H1 (cell line): ENCODE results near the gene KIF21A. TPM values are rescaled to one million over a fixed set of nuclear protein-coding genes. Genes with fewer than 3 reads are reported as not detected.

Experiments
- CTCF ChIA-PET: fragments of 300-600 bp; sonication (Branson Sonifier 250); formaldehyde crosslinking; loops from one replicate; lab custom pipeline; 2021; ENCODE audit not compliant: partially characterized antibody; lab: Charles Lee
- POLR2A ChIA-PET: fragments of 300-600 bp; sonication (Branson Sonifier 250); formaldehyde crosslinking; loops from one replicate; lab custom pipeline; 2021; ENCODE audit warnings: inconsistent platforms; ENCODE audit not compliant: partially characterized antibody; lab: Charles Lee
- DNase-seq, 2 experiments: peaks; one replicate each; pipeline versions ENCODE4 v3.0.0 to v3.0.0-alpha.2; 2010 to 2022; ENCODE audit warnings: low spot score in 2 of 2, low read depth in 1 of 2, mixed read lengths in 1 of 2
- FAIRE-seq: peaks from 2 replicates; lab custom pipeline; 2011; peaks lifted over from hg19 to GRCh38; lab: Jason Lieb, UNC
- H2AFZ ChIP-seq: 2 replicates; pipeline ENCODE4 v1.8.1; 2012; ENCODE audit warnings: low read length, inconsistent platforms
- H2AK5ac ChIP-seq: 2 replicates; pipeline ENCODE4 v1.6.1; 2013; ENCODE audit warnings: low read depth, low read length
- H2BK120ac ChIP-seq: replicated peaks from 2 replicates; pipeline ENCODE3; 2013; ENCODE audit warnings: low read depth, low read length, inconsistent platforms
- H2BK12ac ChIP-seq: 2 replicates; pipeline ENCODE4 v1.6.1; 2013; ENCODE audit warnings: low read depth, low read length
- H2BK15ac ChIP-seq: 2 replicates; pipeline ENCODE4 v1.6.1; 2013; ENCODE audit warnings: low read length
- H2BK20ac ChIP-seq: 2 replicates; pipeline ENCODE4 v1.6.1; 2013; ENCODE audit warnings: low read length
- H2BK5ac ChIP-seq: 2 replicates; pipeline ENCODE4 v1.6.1; 2013; ENCODE audit warnings: low read depth, low read length
- H3K14ac ChIP-seq: 2 replicates; pipeline ENCODE4 v1.6.1; 2013; ENCODE audit warnings: inconsistent platforms; ENCODE audit not compliant: insufficient read length
- H3K18ac ChIP-seq: 2 replicates; pipeline ENCODE4 v1.6.1; 2013; ENCODE audit warnings: low read length; ENCODE audit errors: extremely low read depth
- H3K23ac ChIP-seq: 2 replicates; pipeline ENCODE4 v1.6.1; 2013; ENCODE audit warnings: inconsistent platforms; ENCODE audit not compliant: insufficient read length
- H3K23me2 ChIP-seq: 2 replicates; pipeline ENCODE4 v1.6.1; 2013; ENCODE audit warnings: low read depth, low read length
- H3K27ac ChIP-seq: 2 replicates; pipeline ENCODE4 v1.6.1; 2011; ENCODE audit warnings: low read depth, low read length, inconsistent platforms
- H3K27me3 ChIP-seq, 4 experiments: replicated peaks in 1 of 4; 1 replicate in 1 of 4; 2 replicates in 3 of 4; pipeline versions ENCODE4 v1.6.1 to v1.8.1; 2011 to 2013; ENCODE audit warnings: low read length in 3 of 4, mild to moderate bottlenecking in 3 of 4, inconsistent platforms in 2 of 4, mixed read lengths in 2 of 4, moderate library complexity in 1 of 4; ENCODE audit not compliant: control insufficient read depth in 3 of 4, insufficient read depth in 3 of 4; ENCODE audit errors: extremely low read depth in 1 of 4
- H3K36me3 ChIP-seq, 4 experiments: 2 replicates each; pipeline versions ENCODE4 v1.6.1 to v1.8.1; 2011 to 2013; ENCODE audit warnings: mild to moderate bottlenecking in 4 of 4, low read length in 3 of 4, moderate library complexity in 2 of 4, control low read depth in 1 of 4, inconsistent platforms in 1 of 4; ENCODE audit not compliant: insufficient read depth in 4 of 4, control insufficient read depth in 2 of 4
- H3K4ac ChIP-seq: replicated peaks from 2 replicates; pipeline ENCODE3; 2013; ENCODE audit warnings: low read length, low read depth, mixed read lengths, inconsistent platforms; ENCODE audit not compliant: insufficient read length
- H3K4me1 ChIP-seq, 4 experiments: replicated peaks in 1 of 4; 1 replicate in 1 of 4; 2 replicates in 3 of 4; pipeline versions ENCODE4 v1.6.1 to v1.8.1; 2011 to 2013; ENCODE audit warnings: low read length in 3 of 4, inconsistent platforms in 2 of 4, mixed read lengths in 1 of 4; ENCODE audit not compliant: insufficient read depth in 4 of 4, control insufficient read depth in 3 of 4
- H3K4me2 ChIP-seq, 2 experiments: 2 replicates each; pipeline versions ENCODE4 v1.6.1 to v1.8.1; 2011 to 2013; ENCODE audit warnings: low read depth in 2 of 2, low read length in 2 of 2, control low read depth in 1 of 2, inconsistent platforms in 1 of 2, mild to moderate bottlenecking in 1 of 2; ENCODE audit not compliant: insufficient read depth in 1 of 2
- H3K4me3 ChIP-seq, 4 experiments: fragments of 200-600, 300-600 bp in 1 of 4; sonication (generic), shearing (Covaris generic), sonication (Bioruptor Twin) in 1 of 4; 2 replicates each; pipeline versions ENCODE4 v1.5.1 to v1.8.1; 2011 to 2016; ENCODE audit warnings: low read length in 4 of 4, low read depth in 3 of 4, control low read depth in 2 of 4, inconsistent platforms in 2 of 4, mild to moderate bottlenecking in 2 of 4, mixed read lengths in 1 of 4, moderate library complexity in 1 of 4; ENCODE audit not compliant: insufficient read depth in 2 of 4; ENCODE audit errors: extremely low read depth in 1 of 4
- H3K56ac ChIP-seq: replicated peaks from 2 replicates; pipeline ENCODE3; 2013; ENCODE audit warnings: low read depth, mild to moderate bottlenecking, mixed read lengths, low read length, inconsistent platforms; ENCODE audit not compliant: insufficient read length
- H3K79me1 ChIP-seq: 2 replicates; pipeline ENCODE4 v1.6.1; 2013; ENCODE audit warnings: low read depth, low read length, control low read depth
- H3K79me2 ChIP-seq, 2 experiments: 2 replicates each; pipeline versions ENCODE4 v1.6.1 to v1.8.1; 2012 to 2013; ENCODE audit warnings: low read length in 2 of 2, mild to moderate bottlenecking in 2 of 2, inconsistent platforms in 1 of 2; ENCODE audit not compliant: insufficient read depth in 2 of 2, control insufficient read depth in 1 of 2
- H3K9ac ChIP-seq, 4 experiments: replicated peaks in 1 of 4; 1 replicate in 1 of 4; 2 replicates in 3 of 4; pipeline versions ENCODE4 v1.6.1 to v1.8.1; 2011 to 2013; ENCODE audit warnings: low read depth in 3 of 4, low read length in 3 of 4, control low read depth in 2 of 4, mild to moderate bottlenecking in 2 of 4, moderate library complexity in 2 of 4, inconsistent platforms in 1 of 4; ENCODE audit errors: extremely low read depth in 1 of 4
- H3K9me3 ChIP-seq, 2 experiments: 2 replicates each; pipeline versions ENCODE4 v1.6.1 to v1.8.1; 2012 to 2013; ENCODE audit warnings: mild to moderate bottlenecking in 2 of 2, moderate library complexity in 2 of 2, control low read depth in 1 of 2, inconsistent platforms in 1 of 2, low read depth in 1 of 2, low read length in 1 of 2, mixed read lengths in 1 of 2; ENCODE audit not compliant: insufficient read depth in 2 of 2
- H4K20me1 ChIP-seq, 2 experiments: replicated peaks in 1 of 2; 2 replicates each; pipeline versions ENCODE3 to v1.8.1; 2011 to 2013; ENCODE audit warnings: inconsistent platforms in 2 of 2, low read length in 2 of 2, mild to moderate bottlenecking in 1 of 2; ENCODE audit not compliant: insufficient read depth in 2 of 2, control insufficient read depth in 1 of 2
- H4K5ac ChIP-seq: 2 replicates; pipeline ENCODE4 v1.6.1; 2013; ENCODE audit warnings: low read length, low read depth, mixed read lengths, inconsistent platforms; ENCODE audit not compliant: insufficient read length
- H4K8ac ChIP-seq: 2 replicates; pipeline ENCODE4 v1.8.0; 2013; ENCODE audit warnings: mild to moderate bottlenecking, moderate library complexity, low read length, inconsistent platforms; ENCODE audit not compliant: insufficient read depth; ENCODE audit errors: extremely low read depth
- H4K91ac ChIP-seq: replicated peaks from 2 replicates; pipeline ENCODE3; 2013; ENCODE audit warnings: low read length, mixed read lengths, inconsistent platforms; ENCODE audit not compliant: insufficient read length
- ASH2L ChIP-seq: fragments of 200-600, 300-600 bp; sonication (generic); IDR thresholded peaks from one replicate; pipeline ENCODE4 v1.7.1; 2017; ENCODE audit warnings: low read length
- BCL11A ChIP-seq, 2 experiments: IDR thresholded peaks; one replicate each; pipeline ENCODE4 v1.6.1; 2011; ENCODE audit warnings: low read depth in 2 of 2, low read length in 2 of 2, mild to moderate bottlenecking in 2 of 2
- CTBP2 ChIP-seq: IDR thresholded peaks from 2 replicates; pipeline ENCODE4 v1.7.0; 2011; ENCODE audit warnings: borderline replicate concordance, mild to moderate bottlenecking, moderate library complexity, mixed read lengths, low read length; ENCODE audit not compliant: insufficient read depth, insufficient read length
- CTCF ChIP-seq, 3 experiments: IDR thresholded peaks; 1 replicate in 2 of 3; 2 replicates in 1 of 3; pipeline versions ENCODE4 v1.5.1 to v1.6.1; 2011; ENCODE audit warnings: low read length in 3 of 3, mild to moderate bottlenecking in 3 of 3, inconsistent platforms in 2 of 3, low read depth in 1 of 3, moderate library complexity in 1 of 3; ENCODE audit not compliant: insufficient read depth in 1 of 3; ENCODE audit errors: control extremely low read depth in 1 of 3
- EP300 ChIP-seq, 2 experiments: IDR thresholded peaks; 1 replicate in 1 of 2; 2 replicates in 1 of 2; pipeline ENCODE4 v1.6.1; 2011 to 2012; ENCODE audit warnings: low read depth in 2 of 2, low read length in 2 of 2, mild to moderate bottlenecking in 2 of 2, borderline replicate concordance in 1 of 2, inconsistent platforms in 1 of 2, moderate library complexity in 1 of 2
- EZH2 ChIP-seq: fragments of 200-600 bp; sonication (generic); IDR thresholded peaks from 2 replicates; pipeline ENCODE4 v1.7.1; 2012; ENCODE audit warnings: low read depth, mild to moderate bottlenecking, moderate library complexity, low read length, inconsistent platforms; ENCODE audit not compliant: severe bottlenecking
- NRF1 ChIP-seq: IDR thresholded peaks from 2 replicates; pipeline ENCODE4 v1.6.1; 2011; ENCODE audit warnings: mild to moderate bottlenecking, low read depth, low read length, improper control_type of control experiment
- POLR2AphosphoS5 ChIP-seq: IDR thresholded peaks from 2 replicates; pipeline ENCODE4 v1.6.1; 2011; ENCODE audit warnings: low read depth, low read length
- RNF2 ChIP-seq: fragments of 200-900, 300-1000 bp; sonication (generic); IDR thresholded peaks from 2 replicates; pipeline ENCODE4 v1.7.1; 2016; ENCODE audit warnings: borderline replicate concordance, low read depth, mild to moderate bottlenecking, antibody characterized with exemption, low read length; ENCODE audit not compliant: poor library complexity, severe bottlenecking; ENCODE audit errors: missing control alignments
- SIX5 ChIP-seq: IDR thresholded peaks from 2 replicates; pipeline ENCODE4 v1.6.1; 2011; ENCODE audit warnings: mild to moderate bottlenecking, low read depth, low read length
- TEAD4 ChIP-seq: IDR thresholded peaks from 2 replicates; pipeline ENCODE4 v1.6.1; 2012; ENCODE audit warnings: low read depth, low read length, inconsistent platforms, mixed read lengths
- ZNF274 ChIP-seq: IDR thresholded peaks from 2 replicates; pipeline ENCODE4 v1.7.0; 2012; ENCODE audit warnings: low read length, borderline replicate concordance; ENCODE audit errors: extremely low read depth
- WGBS, 2 experiments: shearing (Covaris generic) in 1 of 2; methylation state at CpG; one replicate each; pipeline versions ENCODE4 v1.1.6 to v1.1.7; 2013 to 2015; ENCODE audit warnings: low lambda C conversion rate in 2 of 2, mixed read lengths in 2 of 2, inconsistent platforms in 1 of 2, low coverage in 1 of 2, missing lambda C conversion rate in 1 of 2; ENCODE audit not compliant: insufficient replicate concordance in 2 of 2, insufficient coverage in 1 of 2, insufficient read length in 1 of 2; ENCODE audit errors: extremely low coverage in 1 of 2, missing lambda C conversion rate in 1 of 2; 5-methylcytosine and 5-hydroxymethylcytosine counted together
- polyA plus RNA-seq, 7 experiments: library from polyadenylated mRNA; depleted of rRNA in 3 of 7; stranded (reverse) in 5 of 7; unstranded in 2 of 7; fragments of >200 nt in 5 of 7; fragments of 200-250 nt in 2 of 7; gene quantifications; 1 replicate in 5 of 7; 2 replicates in 1 of 7; 4 replicates in 1 of 7; pipeline versions ENCODE4 v1.2.1 to v1.2.3, GENCODE V29; 2011 to 2013; ENCODE audit warnings: missing spikeins in 2 of 7, mixed read lengths in 2 of 7
- total RNA-seq: library from RNA; stranded (reverse); fragmentation: NEBNext Ultra II Directional; extraction: Animal tissue kit (Norgen Biotek cat#: 25700); gene quantifications from 2 replicates; pipeline ENCODE4 v1.2.1, GENCODE V29; 2021

The KIF21A gene
- total and polyA plus RNA-seq, 2 of the 8 experiments (the other 6 are each of a cell fraction or from before 2014, with no cell fraction given) = 10.0 to 26.0 TPM

GRCh38 chr12:39461059-39461458 is 18.1 kb upstream of the KIF21A start:
- ChIA-PET CTCF (no interaction called here), POLR2A (no interaction called here)
- H2BK12ac ChIP-seq = no peak overlapping the region
- 88% methylated on average over 1 of the region's 1 CpG; no CpG with 5 or more reads in 1 of the 2 experiments for WGBS, 2 experiments
- H3K79me2 ChIP-seq = no peaks in the 10 kb centered on the region
- no peak overlapping the region for H3K23ac ChIP-seq
- no peak overlapping the region for H2AK5ac ChIP-seq
- no peak overlapping the region for H4K5ac ChIP-seq
- no peaks in the 10 kb centered on the region for H3K4me1 ChIP-seq
- no peak overlapping the region for H3K9ac ChIP-seq
- H2BK15ac ChIP-seq = no peak overlapping the region
- no peak overlapping the region for H2BK20ac ChIP-seq
- H4K91ac ChIP-seq = no peak overlapping the region
- H3K18ac ChIP-seq = no peak overlapping the region
- DNase-seq (no peak), FAIRE-seq (no peak)
- no peak overlapping the region for H4K8ac ChIP-seq
- no peak overlapping the region for H2BK120ac ChIP-seq
- H2AFZ ChIP-seq = no peak overlapping the region
- no peaks in the 10 kb centered on the region for H3K23me2 ChIP-seq
- H3K27ac ChIP-seq = no peak overlapping the region
- H2BK5ac ChIP-seq = no peak overlapping the region
- no peaks in the 10 kb centered on the region for H3K79me1 ChIP-seq
- no peak overlapping the region for H3K14ac ChIP-seq
- no peak overlapping the region for H3K56ac ChIP-seq
- H3K4me2 ChIP-seq = no peak overlapping the region
- no peaks in the 10 kb centered on the region for H4K20me1 ChIP-seq
- H3K36me3 ChIP-seq = no peaks in the 10 kb centered on the region
- no peaks in the 10 kb centered on the region for H3K9me3 ChIP-seq
- H3K4me3 ChIP-seq = no peak overlapping the region
- no peak overlapping the region for H3K4ac ChIP-seq
- no peaks in the 10 kb centered on the region for H3K27me3 ChIP-seq
- TF ChIP-seq NRF1 (no peak), CTBP2 (no peak), CTCF (IDR thresholded peaks at IDR 0.05; ENCODE audit: control extremely low read depth in 1 of 3, insufficient read depth in 1 of 3, low read depth in 1 of 3, low read length in 3 of 3) (no peak), SIX5 (no peak), POLR2AphosphoS5 (no peak), ZNF274 (no peak), ASH2L (no peak), EZH2 (no peak), TEAD4 (no peak), RNF2 (no peak), EP300 (IDR thresholded peaks at IDR 0.05; ENCODE audit: borderline replicate concordance in 1 of 2, low read depth in 2 of 2, low read length in 2 of 2) (no peak), BCL11A (IDR thresholded peaks at IDR 0.05; ENCODE audit: low read depth in 2 of 2, low read length in 2 of 2) (no peak)
